Dedifferentiated amniotic fluid mesenchymal stem cell (primary cell): ENCODE data around the gene DNAJB13.

Experiments
- DNase-seq: peaks from one replicate; pipeline ENCODE4 v3.0.0-alpha.2; 2016; ENCODE audit errors: extremely low spot score

Gene DNAJB13

DNA sequence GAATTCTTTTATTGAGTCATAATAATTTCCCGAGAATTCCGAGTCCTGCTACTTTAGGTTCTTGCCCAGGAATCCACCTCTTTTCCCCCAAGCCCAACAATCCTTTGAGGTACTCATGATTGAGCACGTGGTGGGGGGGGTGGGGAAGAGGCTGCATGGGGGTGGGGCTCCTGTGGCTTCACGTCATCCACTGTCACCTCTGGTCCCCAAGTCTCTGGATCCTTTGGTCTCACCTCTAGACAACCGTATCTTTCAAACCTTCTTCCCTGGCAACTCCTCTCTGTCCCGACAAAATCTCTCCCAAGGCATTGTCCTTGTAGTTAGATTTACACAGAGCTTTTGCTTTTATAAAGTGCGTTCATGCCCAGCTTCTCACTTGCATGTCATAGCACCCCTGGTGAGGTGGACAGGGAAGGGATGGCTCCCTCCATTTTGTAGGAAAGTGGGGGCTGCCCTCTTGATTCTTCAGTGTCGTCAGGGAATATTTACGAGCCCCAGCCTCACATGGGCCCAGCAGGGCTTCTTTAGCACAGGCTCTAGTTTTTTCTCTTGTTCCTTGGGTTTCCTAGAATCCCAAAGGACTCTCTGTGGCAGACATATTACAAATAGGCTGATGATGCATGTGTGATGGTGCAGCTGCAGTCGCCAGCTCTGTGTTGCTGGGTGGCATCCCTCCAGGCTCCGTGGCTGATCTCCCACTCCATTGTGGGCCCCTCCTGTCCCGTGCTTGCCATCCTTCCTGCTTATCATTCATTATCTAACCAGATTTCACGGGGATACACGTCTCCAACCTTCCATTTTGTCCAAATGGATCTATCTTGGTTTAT lies 49.7 kb downstream of the DNAJB13 start:
- no peak for DNase-seq

DNA sequence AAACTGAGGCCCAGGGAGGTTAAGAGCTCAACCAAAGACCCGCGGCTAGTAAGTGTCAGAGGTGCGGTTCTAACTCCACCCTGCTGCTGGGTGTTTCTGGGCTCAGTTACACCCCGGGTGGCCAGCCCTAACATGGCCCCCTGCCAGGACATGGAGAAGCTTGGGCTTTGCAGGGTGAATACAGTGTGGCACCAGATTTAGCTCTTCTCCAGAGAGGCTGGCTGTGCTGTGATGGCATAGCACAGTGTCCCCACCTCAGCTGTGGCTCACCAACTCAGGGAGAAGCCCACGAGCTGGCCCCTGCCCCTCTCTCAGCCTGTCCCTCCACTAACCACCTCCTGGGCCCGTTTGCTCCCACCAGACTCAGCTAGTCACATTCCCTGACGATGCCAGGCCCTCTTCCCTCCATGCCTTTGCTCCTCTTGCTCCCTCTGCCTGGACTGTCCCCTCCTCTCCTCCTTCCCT lies 51.0 kb downstream of the DNAJB13 start:
- DNase-seq, result no peak

DNA sequence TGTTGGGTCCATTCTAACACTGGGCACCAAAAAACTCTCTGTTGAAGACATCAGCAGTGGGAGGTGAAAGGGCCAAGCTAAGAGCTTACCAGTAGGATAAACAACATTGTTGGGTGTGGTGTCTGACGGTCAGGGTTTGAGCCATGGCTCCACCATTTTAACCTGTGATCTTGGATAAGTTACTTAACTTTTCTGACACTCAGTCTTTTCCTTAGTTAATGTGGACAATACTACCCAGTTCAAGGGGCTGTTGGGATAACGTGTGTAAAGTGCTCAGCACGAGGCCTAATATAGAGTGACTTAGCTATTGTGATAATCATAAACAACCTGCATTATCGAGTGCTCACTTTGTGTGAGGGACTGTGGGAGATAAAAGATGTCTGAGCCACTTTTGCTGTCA lies 52.0 kb downstream of the DNAJB13 start:
- DNase-seq, result no peak

DNA sequence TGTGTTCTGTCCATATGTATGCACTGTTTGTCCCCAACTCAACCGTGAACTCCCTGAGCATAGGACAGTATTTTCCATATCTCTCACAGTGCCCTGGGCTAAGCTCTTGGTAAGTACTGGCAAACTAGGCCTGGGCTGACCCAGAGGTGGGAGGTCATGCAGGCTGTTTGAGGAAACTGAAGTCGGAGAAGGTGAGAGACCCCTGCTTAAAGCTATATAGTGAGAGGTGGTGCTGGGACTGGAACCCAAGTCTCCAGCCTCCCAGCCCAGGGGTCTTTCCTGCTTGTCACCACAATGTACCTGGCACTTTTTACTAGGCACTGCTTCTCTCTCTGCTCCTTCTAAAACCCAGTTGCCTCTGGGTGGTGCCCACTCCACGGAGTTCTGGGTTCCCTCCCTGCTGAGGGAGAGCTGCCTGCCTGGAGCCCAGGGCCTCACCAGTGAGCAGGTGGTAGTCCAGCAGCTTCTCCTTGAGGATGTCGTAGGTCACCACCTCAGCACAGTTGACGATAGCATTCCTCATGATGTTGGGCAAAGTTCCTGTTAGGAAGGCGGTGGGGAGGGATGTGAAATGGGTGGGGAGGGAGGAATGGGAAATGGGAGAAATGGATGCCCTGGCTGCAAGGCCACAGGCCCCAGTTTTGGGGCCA lies 53.3 kb downstream of the DNAJB13 start:
- no peak for DNase-seq

DNA sequence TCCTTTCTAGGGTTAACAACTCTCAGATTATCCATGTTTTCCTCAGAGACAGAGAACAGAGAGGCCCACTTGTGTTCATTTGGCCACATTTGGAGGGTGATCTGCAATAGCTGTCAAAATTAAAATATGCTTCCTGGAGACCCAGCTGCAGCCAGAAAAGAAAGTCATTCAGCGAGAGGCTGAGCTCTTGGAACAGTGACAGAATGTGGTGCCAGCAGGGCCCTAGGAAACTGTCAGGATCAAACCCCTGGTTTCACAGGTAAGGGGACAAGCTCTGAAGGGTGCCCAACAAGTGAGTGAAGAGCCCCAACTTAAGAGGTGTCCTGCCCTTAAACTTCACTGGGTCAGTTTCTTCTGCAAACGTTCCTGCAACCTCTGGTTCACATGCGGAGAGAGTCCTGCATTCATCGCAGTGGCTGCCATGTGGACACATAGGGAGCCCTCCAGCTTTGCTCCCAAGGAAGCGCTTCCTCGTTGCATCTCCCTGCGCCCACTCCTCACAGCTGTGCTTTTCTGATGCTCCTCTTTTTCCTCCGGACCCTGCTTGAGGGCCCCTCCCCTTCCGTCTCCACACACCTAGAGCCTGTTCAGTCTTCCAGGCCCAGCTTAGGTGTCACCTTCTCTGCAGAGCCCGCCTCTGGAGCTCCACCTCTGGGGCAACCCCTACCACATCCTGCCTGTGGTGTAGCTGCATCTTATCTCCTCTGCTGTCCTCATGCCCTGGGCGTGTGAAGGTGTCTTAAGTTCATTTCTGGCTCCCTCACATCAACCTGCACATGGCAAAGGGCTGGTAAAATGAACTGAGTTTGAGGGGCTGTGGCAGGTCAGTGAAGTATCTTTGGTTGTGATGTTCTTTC lies 54.2 kb downstream of the DNAJB13 start:
- no peak for DNase-seq

DNA sequence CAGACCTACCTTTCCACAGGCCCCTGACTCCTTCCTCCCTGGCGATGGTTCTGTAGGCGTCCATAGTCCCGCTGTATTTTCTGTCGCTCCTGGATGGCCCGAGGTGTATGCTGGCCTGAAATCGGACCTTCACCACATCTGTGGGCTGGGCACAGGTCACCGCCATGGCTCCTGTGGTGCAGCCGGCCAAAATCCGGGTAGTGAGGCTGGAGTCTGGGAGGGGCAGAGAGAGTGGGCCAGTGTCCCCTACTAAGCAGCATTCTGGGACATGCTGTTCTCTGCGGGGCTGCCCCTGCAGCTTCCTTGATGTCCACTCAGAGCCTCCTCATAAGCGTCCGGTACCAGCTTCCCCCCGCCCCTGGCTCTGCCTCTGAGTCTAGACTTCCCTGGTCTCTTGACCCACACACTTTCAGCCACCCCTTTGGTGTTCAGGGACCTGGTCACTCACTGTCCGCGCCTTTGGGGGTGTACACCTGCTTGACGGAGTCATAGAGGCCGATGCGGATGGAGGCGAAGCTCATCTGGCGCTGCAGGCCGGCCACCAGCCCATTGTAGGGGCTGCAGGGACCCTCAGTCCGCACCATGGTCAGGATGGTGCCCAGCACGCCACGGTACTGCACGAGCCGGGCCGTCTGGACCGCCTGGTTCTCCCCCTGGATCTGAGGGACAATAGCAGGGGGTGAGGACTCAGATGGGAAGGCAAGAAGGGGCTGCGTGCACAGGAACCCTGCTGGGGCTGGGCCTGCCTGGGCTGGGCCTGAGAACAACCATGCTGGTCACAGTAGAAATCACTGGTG lies 55.1 kb downstream of the DNAJB13 start:
- DNase-seq, result no peak

DNA sequence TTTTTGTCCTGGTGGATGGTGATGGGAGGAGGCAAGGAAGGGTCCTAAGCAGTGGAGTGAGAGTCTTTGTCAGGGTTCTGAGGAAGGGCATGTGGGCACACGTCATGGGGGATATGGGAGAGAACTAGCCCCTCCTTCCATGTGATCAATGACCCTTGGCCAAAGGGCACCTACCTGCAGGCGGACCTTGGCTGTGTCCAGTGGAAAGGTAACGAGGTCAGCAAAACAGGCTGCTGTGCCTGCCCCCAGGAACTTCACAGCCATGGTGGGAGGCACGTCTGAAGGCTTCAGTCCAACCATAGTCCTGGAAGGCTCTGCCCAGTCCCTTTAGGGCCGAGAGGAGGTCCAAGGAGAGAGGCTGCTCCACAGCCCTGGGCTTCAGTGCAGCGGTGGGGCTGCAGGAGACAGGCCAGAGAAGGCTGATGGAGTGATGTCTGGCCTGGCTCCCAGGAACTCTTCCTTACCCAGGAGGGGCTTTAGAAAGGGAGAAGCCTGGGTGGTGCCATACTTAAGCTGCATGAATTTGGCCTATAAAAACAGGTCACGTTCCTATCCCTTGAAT lies 56.0 kb downstream of the DNAJB13 start:
- DNase-seq, result no peak

DNA sequence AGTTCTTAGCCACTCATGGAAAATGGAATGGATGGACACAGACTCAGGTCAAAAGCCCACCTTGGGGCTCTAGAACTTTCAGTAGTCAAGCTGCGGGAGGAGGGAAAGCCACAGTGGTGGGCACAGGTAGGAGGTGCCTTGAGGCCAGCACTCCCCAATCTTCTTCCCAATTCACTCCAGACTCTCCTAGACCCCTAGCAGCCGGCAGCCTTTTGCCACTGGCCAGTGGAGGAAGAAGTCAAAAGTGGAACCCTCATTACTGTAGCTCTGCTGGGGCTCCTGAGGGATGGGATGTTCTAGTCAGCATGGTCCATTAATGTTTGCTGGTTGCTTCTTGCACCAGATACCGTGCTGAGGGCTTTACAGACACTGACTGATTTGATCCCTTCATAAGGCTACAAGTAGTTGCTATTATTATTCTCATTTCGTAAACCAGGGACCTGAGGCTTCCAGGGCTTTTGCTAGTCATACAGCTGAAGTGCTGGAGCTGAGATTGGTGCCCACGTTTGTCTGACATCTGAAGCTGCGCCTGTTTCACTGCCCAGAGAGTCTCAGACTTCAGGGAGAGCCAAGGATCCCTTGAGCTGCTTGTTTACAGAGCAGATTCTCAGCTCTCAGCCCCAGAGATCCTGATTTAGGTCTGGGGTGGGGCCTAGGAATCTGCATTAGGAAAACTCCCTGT lies 57.0 kb downstream of the DNAJB13 start:
- DNase-seq, result no peak

DNA sequence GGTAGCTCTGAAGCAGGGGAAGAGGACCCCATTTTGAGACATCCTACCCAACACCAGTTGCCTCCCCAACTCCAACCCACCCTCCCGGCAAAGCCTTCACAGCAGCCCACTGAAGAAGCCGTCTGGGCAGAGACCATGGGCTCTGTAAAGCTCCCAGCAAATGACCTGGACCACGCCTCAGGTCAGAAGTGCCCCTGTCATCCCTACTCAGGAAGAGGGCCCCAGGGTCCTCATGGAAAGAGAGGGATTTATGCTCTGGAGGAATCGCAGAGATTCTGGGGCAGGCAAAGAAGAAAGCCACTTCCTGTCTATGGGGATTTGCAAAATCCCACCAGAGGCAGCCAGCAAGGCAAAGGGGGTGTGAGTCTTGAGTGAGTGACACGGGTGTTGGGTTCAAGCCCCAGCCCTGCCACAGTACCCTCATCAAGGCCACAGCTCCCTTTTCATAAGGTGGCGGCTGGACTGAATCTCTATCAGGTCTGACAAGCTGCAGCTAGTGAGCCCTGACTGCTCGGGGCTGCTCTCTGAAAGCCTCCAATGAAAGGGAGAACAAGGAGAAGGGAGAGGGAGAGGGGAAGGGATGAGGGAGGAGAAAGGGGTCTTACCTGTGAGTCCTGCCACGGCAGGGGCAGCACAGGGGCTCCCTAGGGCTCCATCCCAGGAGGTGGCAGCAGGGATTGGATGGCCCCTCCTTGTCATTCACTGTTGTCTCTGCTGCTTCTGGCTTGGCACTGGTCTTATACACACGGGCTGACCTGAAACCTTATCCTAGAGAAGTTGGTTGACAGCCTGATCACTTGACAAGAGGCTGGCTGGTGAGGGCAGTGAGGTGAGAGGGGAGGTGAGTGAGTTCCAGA lies 57.8 kb downstream of the DNAJB13 start, which contains the start of gene UCP3:
UCP3 (minus strand) TSS at position 713 of the 857 bp plus-strand sequence. CDS start 2,043 bp downstream, outside the sequence.
- no peak for DNase-seq

DNA sequence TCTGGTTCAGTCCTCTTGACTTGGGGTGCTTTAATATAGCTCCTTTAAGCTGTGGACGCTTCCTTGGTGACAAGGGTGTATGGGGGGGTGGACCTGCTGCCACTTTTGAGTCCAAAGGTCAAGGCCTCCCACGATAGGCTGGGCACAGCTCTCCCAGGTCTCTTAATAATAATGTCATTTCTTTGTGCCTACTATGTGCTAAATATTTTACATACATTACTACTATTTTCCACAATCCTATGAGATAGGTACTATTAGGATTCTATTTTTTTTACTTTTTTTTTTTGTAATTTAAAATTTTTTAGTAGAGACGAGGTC lies 58.4 kb downstream of the DNAJB13 start:
- DNase-seq, result no peak

DNA sequence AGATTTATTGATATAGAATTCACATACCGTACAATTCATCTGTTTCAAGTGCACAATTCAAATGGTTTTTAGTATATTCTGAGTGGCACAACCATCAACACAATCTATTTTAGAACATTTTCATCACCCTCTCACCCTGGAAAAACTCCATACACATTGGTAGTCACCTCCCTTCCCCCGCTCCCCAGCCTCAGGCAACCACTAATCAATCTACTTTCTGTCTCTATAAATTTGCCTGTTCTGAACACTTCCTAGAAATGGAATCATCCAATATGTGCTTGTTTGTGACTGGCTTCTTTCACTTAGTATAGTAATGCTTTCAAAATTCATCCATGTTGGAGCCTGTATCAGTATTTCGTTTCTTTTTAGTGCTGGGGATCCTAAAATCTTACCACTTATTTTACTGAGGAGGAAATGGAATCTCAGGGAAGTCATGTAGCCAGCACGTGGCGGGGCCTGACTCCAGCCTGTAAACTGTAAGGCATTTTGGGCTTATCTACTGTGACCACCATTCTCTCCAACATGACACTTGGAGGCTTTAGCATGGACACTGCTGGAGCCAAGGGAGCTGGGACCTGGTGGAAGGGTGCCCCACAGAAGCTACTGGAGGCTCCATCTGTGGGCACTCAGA lies 59.0 kb downstream of the DNAJB13 start:
- no peak for DNase-seq

DNA sequence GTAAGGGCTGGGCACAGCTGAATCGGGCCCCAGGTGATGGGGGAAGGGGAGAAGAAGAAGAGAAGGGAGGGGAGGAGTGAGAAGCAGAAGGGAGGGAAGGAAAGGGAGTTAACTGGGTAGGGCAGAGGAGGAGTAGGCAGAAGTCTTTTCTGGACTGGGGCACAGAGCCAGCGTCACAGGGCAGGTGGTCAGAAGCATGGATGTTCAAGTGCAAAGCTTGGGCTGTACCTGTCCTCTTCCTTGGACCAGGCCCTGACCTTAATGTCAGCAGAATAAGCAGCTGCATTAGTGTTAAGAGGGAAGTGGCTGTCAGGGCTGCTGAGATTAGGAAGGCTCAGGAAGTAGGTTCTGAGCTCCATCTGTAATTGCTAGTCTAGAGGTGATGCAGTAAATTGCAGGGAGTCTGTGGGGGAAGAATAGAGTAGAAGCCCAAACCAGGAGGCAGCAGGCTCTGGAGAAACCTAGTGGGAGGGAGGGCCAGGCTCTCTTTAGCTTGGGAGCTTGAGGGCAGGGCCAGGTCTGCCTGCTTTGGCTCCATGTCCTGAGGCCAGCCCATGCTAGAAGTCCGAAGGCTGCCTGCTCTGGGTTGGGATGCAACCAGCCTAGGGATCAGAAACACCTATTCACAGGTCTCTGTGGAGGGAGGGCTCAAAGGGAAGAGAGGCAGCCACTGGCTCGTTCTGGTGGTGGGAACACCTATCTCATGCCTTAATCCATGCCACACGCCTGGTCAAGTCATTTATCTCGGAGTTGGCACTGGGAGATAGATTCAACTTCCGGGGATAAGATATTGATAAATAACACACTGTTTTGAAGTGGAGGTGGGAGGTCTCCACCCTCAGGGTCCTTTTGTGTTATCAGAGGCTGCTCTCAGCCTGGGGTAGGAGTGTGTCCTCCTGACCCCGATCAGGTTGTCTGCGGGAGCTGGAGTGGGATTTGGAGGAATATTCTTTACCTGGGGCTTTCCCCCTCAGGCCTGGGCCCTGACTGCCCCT lies 59.8 kb downstream of the DNAJB13 start:
- no peak for DNase-seq

DNA sequence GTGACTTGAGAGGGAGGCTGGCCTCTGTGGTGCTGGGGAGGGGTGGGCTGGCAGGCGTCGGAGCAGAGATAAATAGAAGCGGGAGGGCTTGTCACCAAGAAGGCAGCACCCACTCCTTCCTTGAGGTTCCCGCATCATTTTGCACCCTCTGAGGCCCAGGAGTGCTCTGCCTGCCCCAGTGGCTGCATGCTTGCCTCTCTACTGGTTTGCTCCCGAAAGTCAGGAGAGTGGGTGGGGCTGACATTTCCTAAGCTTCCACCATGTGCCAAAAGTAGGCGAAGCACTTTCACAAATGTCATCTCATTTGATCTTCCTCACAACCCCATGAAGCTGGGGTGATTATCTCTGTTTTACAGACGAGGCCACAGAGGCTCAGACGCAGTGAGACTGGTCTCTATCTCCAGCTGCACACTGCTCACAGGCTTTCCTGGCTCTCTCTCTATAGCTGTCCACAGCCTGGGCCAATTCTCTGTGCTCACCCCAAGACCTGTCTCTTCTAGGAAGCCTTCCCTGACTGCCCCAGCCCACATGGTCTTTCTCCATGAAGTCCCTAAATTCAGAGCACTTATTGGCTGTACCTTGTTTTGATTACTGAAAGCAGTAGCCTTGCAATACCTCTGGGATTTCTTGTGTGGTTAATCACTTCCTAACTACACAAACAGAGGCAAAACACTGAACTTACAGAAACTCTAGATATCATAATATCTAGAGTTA lies 60.7 kb downstream of the DNAJB13 start:
- no peak for DNase-seq

DNA sequence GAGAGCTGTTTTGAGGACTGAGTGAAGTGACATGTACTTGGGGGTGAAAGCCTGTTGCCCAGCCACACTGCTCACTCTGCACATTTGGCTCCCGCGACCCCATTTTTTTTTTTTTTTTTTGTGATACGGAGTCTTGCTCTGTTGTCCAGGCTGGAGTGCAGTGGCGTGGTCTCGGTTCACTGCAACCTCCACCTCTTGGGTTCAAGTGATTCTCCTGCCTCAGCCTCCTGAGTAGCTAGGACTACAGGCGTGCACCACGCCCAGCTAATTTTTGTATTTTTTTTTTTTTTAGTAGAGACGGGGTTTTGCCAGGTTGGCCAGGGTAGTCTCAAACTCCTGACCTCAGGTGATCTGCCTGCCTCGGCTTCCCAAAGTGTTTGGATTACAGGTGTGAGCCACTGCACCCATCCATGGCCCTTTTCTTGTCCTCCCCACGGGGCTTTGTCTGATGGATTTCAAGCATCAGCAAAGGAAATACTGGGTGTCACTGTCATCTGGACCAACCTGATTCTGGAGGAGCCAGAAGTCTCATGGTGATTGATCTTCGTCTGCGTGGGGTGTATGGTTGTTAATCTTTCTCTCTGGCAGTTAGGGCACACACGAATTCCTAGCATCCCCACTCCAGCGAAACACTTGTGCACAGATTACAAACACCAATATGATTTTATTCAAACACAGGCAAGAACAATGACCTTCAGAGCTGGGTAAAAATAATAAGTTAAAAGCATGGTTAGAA lies 61.4 kb downstream of the DNAJB13 start:
- no peak for DNase-seq

DNA sequence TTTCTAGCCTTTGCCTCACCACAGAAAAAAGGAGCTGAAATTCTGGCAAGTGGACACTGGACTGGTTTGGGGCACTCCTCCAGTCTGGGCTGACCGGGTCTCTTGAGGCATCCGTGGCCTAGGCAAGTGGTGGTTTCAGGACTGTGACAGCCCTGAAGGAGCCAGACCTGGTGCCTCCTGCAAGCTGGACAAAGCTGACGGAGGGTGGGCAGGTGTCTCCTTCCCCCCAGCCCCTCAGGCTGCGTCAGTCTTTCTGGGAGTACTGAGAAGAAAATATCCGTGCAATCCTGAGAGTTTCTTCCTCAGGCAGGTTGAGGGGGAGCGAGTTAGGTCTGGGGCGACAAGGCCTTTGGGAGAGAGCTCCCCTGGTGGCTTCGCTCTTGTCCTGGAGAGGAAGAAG lies 62.3 kb downstream of the DNAJB13 start:
- no peak for DNase-seq

DNA sequence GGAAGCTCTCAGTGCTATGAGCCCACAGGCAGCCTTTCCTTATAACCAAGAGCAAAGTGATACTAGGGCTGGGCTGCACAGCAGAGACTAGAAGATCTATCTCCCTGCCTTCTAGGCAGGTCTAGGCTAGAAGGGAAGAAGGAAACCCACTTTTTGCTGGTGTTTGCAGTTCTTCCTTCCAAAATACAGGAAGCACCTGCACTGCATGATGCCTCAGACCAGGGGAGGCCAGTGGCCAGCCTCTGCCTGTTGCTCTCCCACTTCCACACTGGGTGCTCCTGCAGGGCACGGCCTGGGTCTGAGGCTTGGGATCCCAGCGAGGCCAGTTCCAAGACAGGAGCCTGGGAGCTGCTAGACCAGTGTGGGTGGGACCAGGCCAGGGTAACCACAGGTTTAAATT lies 64.1 kb downstream of the DNAJB13 start:
- no peak for DNase-seq
